Hepatocyte (in vitro differentiated cells): ENCODE results near the gene TBC1D4.

Experiments
- CTCF ChIP-seq: fragments of 200-600 bp; sonication (generic); IDR thresholded peaks from 2 replicates; pipeline ENCODE4 v1.5.1; 2016; ENCODE audit warnings: antibody characterized with exemption, mild to moderate bottlenecking; ENCODE audit not compliant: poor library complexity
- EZH2 ChIP-seq: fragments of 200-600 bp; sonication (generic); IDR thresholded peaks from 2 replicates; pipeline ENCODE4 v1.6.1; 2016; ENCODE audit warnings: antibody characterized with exemption, mild to moderate bottlenecking, borderline replicate concordance

GRCh38 chr13:75480671-75481175 lies 1.2 kb downstream of the TBC1D4 start:
- no peak for TF ChIP-seq EZH2
- no peak for TF ChIP-seq CTCF
